ENCODE data around the gene SPPL2B.

SPPL2B gene

GRCh38 chr19:2302319-2303210, 25.9 kb upstream of the SPPL2B start:
- no peak for DNase-seq

- no peak for DNase-seq
Observed at GRCh38 chr19:2303211-2303798, 25.2 kb upstream of the SPPL2B start.

- DNase-seq: no peak
Observed at GRCh38 chr19:2305452-2306280, 22.8 kb upstream of the SPPL2B start.

GRCh38 chr19:2306281-2306806, 22.1 kb upstream of the SPPL2B start:
- DNase-seq: no peak

- DNase-seq: no peak
Observed at GRCh38 chr19:2306971-2307370, 21.5 kb upstream of the SPPL2B start.

- no peak for DNase-seq
Observed at GRCh38 chr19:2307518-2308012, 20.9 kb upstream of the SPPL2B start.

GRCh38 chr19:2308114-2308556, 20.3 kb upstream of the SPPL2B start, which contains the start of gene LINGO3:
LINGO3 (minus strand) TSS chr19:2308154; CDS start chr19:2291776, 16,378 bp downstream.
- DNase-seq: no peak

GRCh38 chr19:2309734-2310362, 18.6 kb upstream of the SPPL2B start:
- no peak for DNase-seq

GRCh38 chr19:2311093-2311492, 17.4 kb upstream of the SPPL2B start:
- no peak for DNase-seq

GRCh38 chr19:2312820-2313501, 15.5 kb upstream of the SPPL2B start:
- no peak for DNase-seq

- DNase-seq: no peak
Observed at GRCh38 chr19:2315121-2315817, 13.2 kb upstream of the SPPL2B start.

- DNase-seq: peak; percentile 45
Observed at GRCh38 chr19:2315818-2316353, 12.6 kb upstream of the SPPL2B start.

GRCh38 chr19:2317300-2317699, 11.2 kb upstream of the SPPL2B start:
- no peak for DNase-seq

- DNase-seq: no peak
Observed at GRCh38 chr19:2317756-2318155, 10.7 kb upstream of the SPPL2B start.

GRCh38 chr19:2318923-2319322, 9.6 kb upstream of the SPPL2B start:
- no peak for DNase-seq

GRCh38 chr19:2319551-2319950, 8.9 kb upstream of the SPPL2B start:
- DNase-seq: no peak

- DNase-seq: no peak
Observed at GRCh38 chr19:2320049-2320448, 8.4 kb upstream of the SPPL2B start.

GRCh38 chr19:2320939-2321338, 7.5 kb upstream of the SPPL2B start:
- DNase-seq: no peak

GRCh38 chr19:2321565-2322283, 6.8 kb upstream of the SPPL2B start:
- no peak for DNase-seq

GRCh38 chr19:2323707-2324106, 4.8 kb upstream of the SPPL2B start:
- no peak for DNase-seq

All from kidney glomerular epithelial cell (primary cell).